ENCODE measurements around the gene RITA1. TPM values are rescaled to one million over a fixed set of nuclear protein-coding genes. Genes with fewer than 3 reads are reported as not detected.

Gene RITA1
- total RNA-seq, 2 donors from 2014 or later, result 15.8 to 26.3 TPM

Other genes starting within 250 kb of the RITA1 start
- gene OAS3, start 247.2 kb upstream of the RITA1 start, total RNA-seq, result 10 to 100 TPM; 21.8 to 76.6 TPM
- gene OAS2, start 207.2 kb upstream of the RITA1 start, total RNA-seq, result 100 to 1,000 TPM in 1 of 2 donors, 10 to 100 TPM in 1; 56.6 to 199 TPM
- gene DTX1, start 129.0 kb upstream of the RITA1 start, total RNA-seq, result 10 to 100 TPM in 1 of 2 donors, 1 to 10 TPM in 1; 9.8 to 17.3 TPM
- gene RASAL1, start 50.0 kb upstream of the RITA1 start, total RNA-seq, result 10 to 100 TPM in 1 of 2 donors, 1 to 10 TPM in 1; 9.8 to 15.1 TPM
- under 1 TPM; 0.45 to 0.98 TPM for gene CFAP73, start 36.0 kb upstream of the RITA1 start, total RNA-seq
- gene DDX54, start 243 bp upstream of the RITA1 start, total RNA-seq, result 10 to 100 TPM; 77.3 to 96.2 TPM
- 100 to 1,000 TPM in 1 of 2 donors, 10 to 100 TPM in 1; 54.7 to 111 TPM for gene TPCN1, start 35.7 kb downstream of the RITA1 start, total RNA-seq
- 10 to 100 TPM; 24.2 to 28.5 TPM for gene SLC8B1, start 149.4 kb downstream of the RITA1 start, total RNA-seq
- gene PLBD2, start 172.9 kb downstream of the RITA1 start, total RNA-seq, result 10 to 100 TPM; 14.7 to 14.9 TPM
- not detected for gene SDS, start 218.2 kb downstream of the RITA1 start, total RNA-seq
- 1 to 10 TPM in 1 of 2 donors, not detected in 1; 2.9 TPM for gene SDSL, start 236.7 kb downstream of the RITA1 start, total RNA-seq

All from activated naive CD4-positive, alpha-beta T cell treated with anti-CD3 and anti-CD28 coated beads, Interleukin-2, amount 50 U/mL, for 72 hours (primary cell).